GM12864 (cell line): Measurements from ENCODE around the gene YWHAQ.
"Not testable (repeated sequence)": the region's sequence is repeated elsewhere in the genome, so short reads cannot be mapped to it uniquely, and the experiment has no call there.

ENCODE experiments used
- DNase-seq: peaks from one replicate; pipeline ENCODE4 v3.0.0-alpha.2; 2011; ENCODE audit warnings: low read depth
- H3K4me3 ChIP-seq: 2 replicates; pipeline ENCODE4 v1.5.1; 2011; ENCODE audit warnings: mild to moderate bottlenecking, low read depth, low read length, control low read depth
- CTCF ChIP-seq: IDR thresholded peaks from 2 replicates; pipeline ENCODE4 v1.5.1; 2011; ENCODE audit warnings: low read depth, mild to moderate bottlenecking, moderate library complexity, low read length, control low read depth, inconsistent platforms; ENCODE audit errors: missing control alignments

YWHAQ gene

GRCh38 chr2:9552219-9553178 lies 78.3 kb downstream of the YWHAQ start:
- peak overlapping the region; percentile 6; the same call in 1 of the 2 replicates for H3K4me3 ChIP-seq
- TF ChIP-seq CTCF, result no peak
- no peak for DNase-seq

- DNase-seq, result not testable (repeated sequence)
- peak overlapping the region; percentile 16; the same call in 1 of the 2 replicates for H3K4me3 ChIP-seq
Measured at GRCh38 chr2:9550859-9551391, 79.9 kb downstream of the YWHAQ start.

- no peak for TF ChIP-seq CTCF
- DNase-seq, result no peak
- peak overlapping the region; percentile 31 for H3K4me3 ChIP-seq
Measured at GRCh38 chr2:9549420-9549819, 81.4 kb downstream of the YWHAQ start.

GRCh38 chr2:9548506-9548905 lies 82.3 kb downstream of the YWHAQ start:
- peak overlapping the region; percentile 25; the same call in 1 of the 2 replicates for H3K4me3 ChIP-seq
- DNase-seq, result no peak
- TF ChIP-seq CTCF, result no peak

- DNase-seq, result no peak
- no peak for TF ChIP-seq CTCF
- no peak overlapping the region; the same call in 1 of the 2 replicates for H3K4me3 ChIP-seq
Measured at GRCh38 chr2:9547262-9547991, 83.4 kb downstream of the YWHAQ start.

GRCh38 chr2:9545502-9545901 lies 85.3 kb downstream of the YWHAQ start:
- no peak overlapping the region for H3K4me3 ChIP-seq
- no peak for DNase-seq
- TF ChIP-seq CTCF, result no peak

GRCh38 chr2:9543557-9543956 lies 87.2 kb downstream of the YWHAQ start:
- TF ChIP-seq CTCF, result no peak
- H3K4me3 ChIP-seq, result no peak overlapping the region
- DNase-seq, result no peak
